Activated CD4-positive, alpha-beta T cell treated with anti-CD3 and anti-CD28 coated beads, Interleukin-10, Interleukin-2, amounts not matched to agents 100 ng/mL and 50 ng/mL, durations not matched to agents 16 hours and 8 hours (primary cell): ENCODE results near the gene SMAD3.

ENCODE experiments used
- DNase-seq: peaks from one replicate; pipeline ENCODE4 v3.0.0-alpha.2; 2020

SMAD3 gene

GRCh38 chr15:67186226-67186649 lies 120.8 kb downstream of the SMAD3 start:
- no peak for DNase-seq

DNA sequence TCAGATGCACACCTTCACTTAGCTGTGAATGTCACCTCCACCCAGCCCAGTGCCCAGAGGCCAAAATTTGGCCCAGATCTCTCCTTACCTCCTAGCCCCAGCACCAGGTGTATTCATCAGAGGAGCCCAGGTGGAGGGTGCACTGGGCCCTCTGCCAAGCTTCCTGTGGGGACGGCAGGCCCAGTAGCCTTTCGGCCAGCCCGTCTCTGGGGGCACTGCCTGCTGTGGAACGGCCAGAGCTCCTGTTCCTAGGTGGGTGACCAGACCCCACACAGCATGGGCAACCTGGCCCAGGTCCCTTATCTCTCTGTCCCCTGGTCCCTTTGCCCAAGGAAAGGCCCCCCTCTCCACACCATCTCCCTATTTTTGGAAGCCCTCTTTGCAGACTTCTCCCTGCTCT lies 121.3 kb downstream of the SMAD3 start:
- DNase-seq = no peak

DNA sequence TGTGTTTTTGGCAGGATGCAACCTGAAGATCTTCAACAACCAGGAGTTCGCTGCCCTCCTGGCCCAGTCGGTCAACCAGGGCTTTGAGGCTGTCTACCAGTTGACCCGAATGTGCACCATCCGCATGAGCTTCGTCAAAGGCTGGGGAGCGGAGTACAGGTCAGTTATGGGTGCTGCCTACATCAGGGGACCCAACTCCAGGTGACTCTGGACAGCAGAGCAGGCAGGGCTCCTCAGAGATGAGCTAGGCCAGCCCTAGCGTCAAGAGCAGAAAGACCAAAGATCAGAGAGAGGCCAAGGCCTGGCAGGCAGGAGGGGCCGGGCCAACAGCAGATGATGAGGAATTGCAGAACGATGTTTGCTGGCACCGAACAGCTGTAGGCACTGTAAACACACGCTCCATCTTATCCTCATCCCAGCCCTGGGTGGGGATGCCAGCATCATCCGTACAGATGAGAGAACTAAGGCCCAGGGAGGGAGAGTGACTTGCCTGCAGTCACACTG lies 122.0 kb downstream of the SMAD3 start:
- no peak for DNase-seq

DNA sequence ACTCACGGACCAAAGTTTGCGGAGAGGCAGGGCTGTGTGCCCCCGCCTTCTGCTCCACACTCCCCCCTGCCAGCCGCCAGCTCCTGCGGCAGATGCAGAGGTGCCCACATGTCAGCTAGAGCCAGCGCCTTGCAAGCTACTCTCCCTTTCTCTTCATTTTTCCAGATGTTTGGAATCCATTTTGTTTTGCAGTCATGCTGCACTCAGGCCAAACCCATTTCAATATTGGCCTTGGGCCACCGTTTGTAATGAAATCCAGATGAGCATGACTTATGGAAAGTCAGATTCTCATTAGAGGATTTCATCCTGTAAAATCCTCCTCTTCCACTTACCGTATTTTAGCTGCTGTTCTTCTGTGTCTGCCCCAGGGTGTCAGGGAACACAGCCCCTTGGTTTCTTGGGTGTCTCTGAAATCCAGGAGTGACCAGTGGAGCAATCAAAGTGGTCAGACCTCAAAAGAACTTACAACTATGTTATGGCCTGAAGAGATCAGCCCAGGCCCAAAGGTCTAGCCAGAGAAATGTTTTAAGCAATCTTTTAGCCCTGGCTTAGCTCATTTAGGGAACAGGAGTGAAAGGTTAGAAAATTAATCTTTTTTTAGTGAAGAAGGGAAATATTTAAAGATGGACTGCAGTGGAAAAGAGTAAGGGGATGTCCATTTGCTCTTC lies 123.3 kb downstream of the SMAD3 start:
- DNase-seq = no peak

- DNase-seq = no peak
These were observed 124.1 kb downstream of the SMAD3 start for GRCh38 chr15:67189326-67190051.

GRCh38 chr15:67190326-67190725 lies 124.9 kb downstream of the SMAD3 start:
- no peak for DNase-seq

DNA sequence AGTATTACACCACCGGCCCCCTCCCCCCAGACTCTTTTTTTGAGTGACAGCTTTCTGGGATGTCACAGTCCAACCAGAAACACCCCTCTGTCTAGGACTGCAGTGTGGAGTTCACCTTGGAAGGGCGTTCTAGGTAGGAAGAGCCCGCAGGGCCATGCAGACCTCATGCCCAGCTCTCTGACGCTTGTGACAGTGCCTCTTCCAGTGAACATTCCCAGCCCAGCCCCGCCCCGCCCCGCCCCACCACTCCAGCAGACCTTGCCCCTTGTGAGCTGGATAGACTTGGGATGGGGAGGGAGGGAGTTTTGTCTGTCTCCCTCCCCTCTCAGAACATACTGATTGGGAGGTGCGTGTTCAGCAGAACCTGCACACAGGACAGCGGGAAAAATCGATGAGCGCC lies 125.4 kb downstream of the SMAD3 start:
- no peak for DNase-seq

- DNase-seq = no peak
These were observed 126.9 kb downstream of the SMAD3 start for GRCh38 chr15:67192185-67192820.

GRCh38 chr15:67193223-67193990 lies 128.0 kb downstream of the SMAD3 start:
- DNase-seq = no peak

GRCh38 chr15:67194171-67195114 lies 129.0 kb downstream of the SMAD3 start:
- DNase-seq = no peak

DNA sequence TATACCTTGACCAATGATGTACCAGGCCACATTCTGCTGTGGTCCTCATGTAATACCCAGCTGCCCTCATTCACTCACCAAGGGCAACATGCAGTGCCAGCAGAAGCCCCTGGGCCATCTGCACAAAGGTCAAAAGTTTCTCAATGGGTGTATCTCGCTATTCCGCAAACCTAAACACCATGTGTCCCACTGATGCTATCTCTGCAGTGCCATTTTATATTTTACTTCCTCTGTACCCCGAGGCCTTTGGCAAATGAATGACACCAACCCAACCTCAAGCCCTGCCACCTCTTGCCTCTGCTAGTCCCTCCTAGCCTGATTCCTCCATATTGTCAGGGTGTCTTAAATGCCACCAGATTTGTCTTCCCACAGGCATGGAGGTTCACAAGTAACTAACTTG lies 129.9 kb downstream of the SMAD3 start:
- DNase-seq = no peak

GRCh38 chr15:67196222-67196621 lies 130.8 kb downstream of the SMAD3 start:
- no peak for DNase-seq

GRCh38 chr15:67196672-67197363 lies 131.4 kb downstream of the SMAD3 start:
- DNase-seq = no peak

- no peak for DNase-seq
These were observed 131.9 kb downstream of the SMAD3 start for GRCh38 chr15:67197364-67197695.

- DNase-seq = no peak
These were observed 132.9 kb downstream of the SMAD3 start for GRCh38 chr15:67198157-67198754.

DNA sequence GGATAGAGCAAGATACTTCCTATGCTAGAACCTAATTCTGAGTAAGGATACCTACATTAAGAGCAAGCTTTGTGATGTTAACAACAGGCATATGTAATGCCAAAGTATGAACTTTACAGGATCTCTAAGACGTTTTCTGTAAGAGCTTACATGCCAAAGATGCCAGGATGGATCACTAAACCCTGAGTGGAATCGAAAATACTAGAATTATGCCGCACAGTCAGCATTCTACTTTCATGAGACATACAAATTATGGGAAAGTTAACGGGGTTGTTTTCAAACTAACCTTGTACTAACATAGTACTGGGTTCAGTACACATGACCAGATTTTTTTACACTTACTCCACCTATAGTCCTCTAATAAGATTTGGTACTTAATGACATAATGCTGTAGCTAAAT lies 134.0 kb downstream of the SMAD3 start:
- DNase-seq = no peak

- no peak for DNase-seq
These were observed 134.7 kb downstream of the SMAD3 start for GRCh38 chr15:67199881-67200763.

- DNase-seq = no peak
These were observed 135.7 kb downstream of the SMAD3 start for GRCh38 chr15:67201136-67201535.

- no peak for DNase-seq
These were observed 136.7 kb downstream of the SMAD3 start for GRCh38 chr15:67202091-67202490.

GRCh38 chr15:67202991-67203390 lies 137.6 kb downstream of the SMAD3 start:
- DNase-seq = no peak
